ENCODE measurements around the gene PRR29.
"Not testable (repeated sequence)": the region's sequence is repeated elsewhere in the genome, so short reads cannot be mapped to it uniquely, and the experiment has no call there.

PRR29 gene

GRCh38 chr17:64003526-64004121, 5.5 kb downstream of the PRR29 start:
- TF ChIP-seq CTCF (conservative IDR thresholded peaks at IDR 0.05; ENCODE audit: low read depth, low read length) = no peak
- no peak for DNase-seq (ENCODE audit: low read depth)
- H3K4me3 ChIP-seq (ENCODE audit: low read depth, low read length) = no peak overlapping the region

- TF ChIP-seq CTCF (conservative IDR thresholded peaks at IDR 0.05; ENCODE audit: low read depth, low read length) = no peak
- no peak for DNase-seq (ENCODE audit: low read depth)
- no peak overlapping the region for H3K4me3 ChIP-seq (ENCODE audit: low read depth, low read length)
Observed at GRCh38 chr17:64004218-64004770, 6.1 kb downstream of the PRR29 start.

- TF ChIP-seq CTCF (conservative IDR thresholded peaks at IDR 0.05; ENCODE audit: low read depth, low read length) = no peak
- DNase-seq (ENCODE audit: low read depth) = no peak
- H3K4me3 ChIP-seq (ENCODE audit: low read depth, low read length) = no peak overlapping the region
Observed at GRCh38 chr17:64004903-64005733, 7.0 kb downstream of the PRR29 start.

GRCh38 chr17:64005734-64006167, 7.6 kb downstream of the PRR29 start:
- DNase-seq (ENCODE audit: low read depth) = no peak
- TF ChIP-seq CTCF (conservative IDR thresholded peaks at IDR 0.05; ENCODE audit: low read depth, low read length) = no peak
- no peak overlapping the region for H3K4me3 ChIP-seq (ENCODE audit: low read depth, low read length)

GRCh38 chr17:64006361-64007088, 8.4 kb downstream of the PRR29 start:
- H3K4me3 ChIP-seq (ENCODE audit: low read depth, low read length) = no peak overlapping the region
- DNase-seq (ENCODE audit: low read depth) = no peak
- TF ChIP-seq CTCF (conservative IDR thresholded peaks at IDR 0.05; ENCODE audit: low read depth, low read length) = no peak

- not testable (repeated sequence) for H3K4me3 ChIP-seq (ENCODE audit: low read depth, low read length); DNase-seq (ENCODE audit: low read depth)
Observed at GRCh38 chr17:64007089-64007837, 9.1 kb downstream of the PRR29 start.
